OCI-LY7 (cell line): ENCODE results near the gene HEPN1. TPM values are rescaled to one million over a fixed set of nuclear protein-coding genes. Genes with fewer than 3 reads are reported as not detected.

ENCODE experiments used
- BruUV-seq: library from RNA; stranded (reverse); fragments of 400-500 nt; replicated peaks from 2 replicates; lab custom pipeline; 2021; lab: Mats Ljungman, UMichigan
- CTCF ChIA-PET: fragments of 300-600 bp; sonication (Branson Sonifier 250); formaldehyde crosslinking; loops from one replicate; lab custom pipeline; 2022; ENCODE audit warnings: antibody characterized with exemption; ENCODE audit not compliant: unreplicated experiment; lab: Charles Lee
- POLR2A ChIA-PET: fragments of 300-600 bp; sonication (Branson Sonifier 250); formaldehyde crosslinking; loops from one replicate; lab custom pipeline; 2022; ENCODE audit warnings: antibody characterized with exemption; lab: Charles Lee
- DNase-seq: peaks from one replicate; pipeline ENCODE4 v3.0.0-alpha.2; 2015; ENCODE audit warnings: low spot score
- H2AFZ ChIP-seq: fragments of 200-600 bp; sonication (generic), shearing (Covaris generic); 2 replicates; pipeline ENCODE4 v1.6.1; 2014; ENCODE audit warnings: mild to moderate bottlenecking, antibody characterized with exemption, low read length, moderate library complexity
- H3K27ac ChIP-seq: fragments of 200-600 bp; sonication (generic); 2 replicates; pipeline ENCODE4 v1.5.1; 2014; ENCODE audit warnings: mixed run types, low read depth, mild to moderate bottlenecking, moderate library complexity, low read length, inconsistent platforms; ENCODE audit not compliant: poor library complexity, severe bottlenecking
- H3K36me3 ChIP-seq: fragments of 200-600 bp; sonication (generic); 2 replicates; pipeline ENCODE4 v1.6.1; 2014; ENCODE audit warnings: mild to moderate bottlenecking, antibody characterized with exemption, low read length, moderate library complexity, mixed read lengths; ENCODE audit not compliant: insufficient read depth
- H3K4me1 ChIP-seq: fragments of 200-600 bp; sonication (generic); 2 replicates; pipeline ENCODE4 v1.5.1; 2014; ENCODE audit warnings: mild to moderate bottlenecking, low read length; ENCODE audit not compliant: insufficient read depth, poor library complexity, severe bottlenecking
- H3K4me2 ChIP-seq: fragments of 200-600 bp; sonication (generic); 2 replicates; pipeline ENCODE4 v1.6.1; 2014; ENCODE audit warnings: mild to moderate bottlenecking, low read length
- H3K4me3 ChIP-seq: fragments of 200-600 bp; sonication (generic); 2 replicates; pipeline ENCODE4 v1.5.1; 2014; ENCODE audit warnings: mild to moderate bottlenecking, low read depth, low read length; ENCODE audit not compliant: poor library complexity, severe bottlenecking
- H3K79me2 ChIP-seq: fragments of 200-600 bp; sonication (generic); 2 replicates; pipeline ENCODE4 v1.6.1; 2016; ENCODE audit warnings: low read depth, mild to moderate bottlenecking, low read length, moderate library complexity, mixed read lengths; ENCODE audit not compliant: insufficient read depth
- H3K9me2 ChIP-seq: fragments of 200-600 bp; sonication (generic); 2 replicates; pipeline ENCODE4 v1.6.1; 2016; ENCODE audit warnings: mild to moderate bottlenecking, low read length, mixed read lengths; ENCODE audit not compliant: insufficient read depth
- H3K9me3 ChIP-seq: fragments of 200-600 bp; sonication (generic); 2 replicates; pipeline ENCODE4 v1.6.1; 2014; ENCODE audit warnings: mild to moderate bottlenecking, mixed run types, low read length, mixed read lengths
- H4K20me1 ChIP-seq: fragments of 200-600 bp; sonication (generic); 2 replicates; pipeline ENCODE4 v1.6.1; 2014; ENCODE audit warnings: mild to moderate bottlenecking, antibody characterized with exemption, low read length, moderate library complexity, mixed read lengths; ENCODE audit not compliant: insufficient read depth
- CTCF ChIP-seq: fragments of 200-600 bp; sonication (generic); conservative IDR thresholded peaks from 2 replicates; pipeline ENCODE4 v1.5.1; 2014; ENCODE audit warnings: mild to moderate bottlenecking, antibody characterized with exemption, low read length, moderate library complexity, mixed read lengths
- EZH2phosphoT487 ChIP-seq: fragments of 200-600 bp; sonication (generic); IDR thresholded peaks from 2 replicates; pipeline ENCODE4 v1.6.1; 2018; ENCODE audit warnings: low read depth, borderline replicate concordance, mild to moderate bottlenecking, mixed run types, antibody characterized with exemption, low read length, moderate library complexity, mixed read lengths
- intact Hi-C: fragments of 100-400 bp; cut with micrococcal nuclease; formaldehyde crosslinking; loops from one replicate; pipeline ENCODE4 v1.10.0; 2022; ENCODE audit not compliant: unreplicated experiment
- total RNA-seq, 2 experiments: library from RNA; depleted of rRNA in 1 of 2; stranded (reverse); fragments of >200 nt in 1 of 2; shearing (Covaris generic) in 1 of 2; gene quantifications; 2 replicates each; pipeline ENCODE4 v1.2.3, GENCODE V29; 2014 to 2022

HEPN1 gene
- total RNA-seq, 2 experiments from 2014 or later, result not detected

- Histone ChIP-seq H3K36me3 (no peaks in the 10 kb centered on the region), H3K4me2 (no peak overlapping the region), H3K4me3 (no peak overlapping the region), H4K20me1 (no peaks in the 10 kb centered on the region), H3K79me2 (no peaks in the 10 kb centered on the region), H2AFZ (no peak overlapping the region), H3K27ac (no peak overlapping the region), H3K9me2 (no peaks in the 10 kb centered on the region), H3K9me3 (no peaks in the 10 kb centered on the region), H3K4me1 (no peaks in the 10 kb centered on the region)
- ChIA-PET CTCF (no interaction called here), POLR2A (interaction anchor here (0.6 kb wide), 1 partner anchor 322 kb away, joined by 4 read pairs; no protein-coding TSS in a partner anchor)
- TF ChIP-seq EZH2phosphoT487 (no peak), CTCF (no peak)
- no peak for DNase-seq
- no TSS peak for BruUV-seq
- intact Hi-C loops, result no loop called here
These were observed 22.8 kb upstream of the HEPN1 start for GRCh38 chr11:124896071-124896750.

- no TSS peak for BruUV-seq
- TF ChIP-seq EZH2phosphoT487 (no peak), CTCF (no peak)
- POLR2A ChIA-PET, result interaction anchor here (0.6 to 0.7 kb wide), 2 partner anchors 18 to 321 kb away, joined by 4 read pairs; no protein-coding TSS in a partner anchor
These were observed 22.1 kb upstream of the HEPN1 start for GRCh38 chr11:124896821-124897391.

More at GRCh38 chr11:124896821-124897391, 22.1 kb upstream of the HEPN1 start:
- no peak overlapping the region for H3K4me3 ChIP-seq
- no peak overlapping the region for H3K4me2 ChIP-seq
- intact Hi-C loops, result no loop called here
- no peaks in the 10 kb centered on the region for H4K20me1 ChIP-seq
- H3K9me2 ChIP-seq, result no peaks in the 10 kb centered on the region
- DNase-seq, result no peak
- H2AFZ ChIP-seq, result no peak overlapping the region
- no peaks in the 10 kb centered on the region for H3K79me2 ChIP-seq
- CTCF ChIA-PET, result no interaction called here
- no peak overlapping the region for H3K27ac ChIP-seq
- no peaks in the 10 kb centered on the region for H3K36me3 ChIP-seq
- H3K4me1 ChIP-seq, result no peaks in the 10 kb centered on the region
- H3K9me3 ChIP-seq, result no peaks in the 10 kb centered on the region
